Spinal cord (tissue), 10 donors: Measurements from ENCODE around the gene TM7SF2. TPM values are rescaled to one million over a fixed set of nuclear protein-coding genes. Genes with fewer than 3 reads are reported as not detected.
A peak's percentile ranks its signal among the peaks of the same experiment; 100 is the strongest.

ENCODE experiments used
- DNase-seq, 6 donors: peaks; one replicate each; pipeline versions ENCODE4 v3.0.0 to v3.0.0-alpha.2; 2013 to 2015; ENCODE audit warnings: low spot score in 6 of 6, low read depth in 4 of 6
- H3K27ac ChIP-seq: one replicate; pipeline ENCODE4 v1.5.1; 2013; ENCODE audit warnings: low read depth, low read length, control low read depth
- H3K27me3 ChIP-seq: one replicate; pipeline ENCODE4 v1.6.1; 2013; ENCODE audit warnings: low read length; ENCODE audit not compliant: control insufficient read depth, insufficient read depth
- H3K36me3 ChIP-seq: one replicate; pipeline ENCODE4 v1.6.1; 2013; ENCODE audit warnings: low read length; ENCODE audit not compliant: control insufficient read depth, insufficient read depth
- H3K4me1 ChIP-seq: one replicate; pipeline ENCODE4 v1.6.1; 2013; ENCODE audit warnings: low read length; ENCODE audit not compliant: control insufficient read depth, insufficient read depth
- H3K4me3 ChIP-seq: one replicate; pipeline ENCODE4 v1.5.1; 2013; ENCODE audit warnings: low read depth, low read length, control low read depth
- H3K9me3 ChIP-seq: one replicate; pipeline ENCODE4 v1.6.1; 2013; ENCODE audit warnings: low read length; ENCODE audit not compliant: control insufficient read depth, insufficient read depth
- WGBS: methylation state at CpG from one replicate; pipeline ENCODE4 v1.1.5; 2013; ENCODE audit warnings: missing lambda C conversion rate; ENCODE audit not compliant: insufficient coverage; 5-methylcytosine and 5-hydroxymethylcytosine counted together
- polyA plus RNA-seq, 2 donors: library from polyadenylated mRNA; unstranded; fragments of 120-200 nt; gene quantifications; one replicate each; pipeline ENCODE4 v1.2.1, GENCODE V29; 2013; ENCODE audit not compliant: insufficient read length in 2 of 2
- total RNA-seq, 2 donors: library from RNA; depleted of rRNA in 1 of 2; stranded (reverse); fragments of 120-200 nt in 1 of 2; fragments of >200 nt in 1 of 2; gene quantifications; one replicate each; pipeline versions ENCODE4 v1.2.3 to v1.2.4, GENCODE V29; 2013 to 2014
- donor health status: healthy.

TM7SF2 gene
- total and polyA plus RNA-seq, 4 donors = 46.6 to 118 (median 83.2) TPM

GRCh38 chr11:65150509-65151299 lies 39.0 kb downstream of the TM7SF2 start:
- 7% methylated on average over 9 of the region's 12 CpGs for WGBS
- Histone ChIP-seq H3K4me1 (peaks cover 14% of the 10 kb centered on the region), H3K4me3 (no peak overlapping the region), H3K27ac (peak overlapping the region; percentile 18), H3K9me3 (no peaks in the 10 kb centered on the region), H3K36me3 (no peaks in the 10 kb centered on the region), H3K27me3 (no peaks in the 10 kb centered on the region)
- peak; percentile 29 to 83 (median 45) for DNase-seq

GRCh38 chr11:65151331-65151899 lies 39.7 kb downstream of the TM7SF2 start:
- no peak overlapping the region for H3K27ac ChIP-seq

GRCh38 chr11:65152122-65152521 lies 40.5 kb downstream of the TM7SF2 start:
- Histone ChIP-seq H3K9me3 (no peaks in the 10 kb centered on the region), H3K4me1 (peaks cover 14% of the 10 kb centered on the region), H3K4me3 (no peak overlapping the region), H3K36me3 (no peaks in the 10 kb centered on the region), H3K27ac (no peak overlapping the region), H3K27me3 (no peaks in the 10 kb centered on the region)
- WGBS = 72% methylated on average over 2 of the region's 2 CpGs
- no peak for DNase-seq

More at GRCh38 chr11:65151331-65151899, 39.7 kb downstream of the TM7SF2 start:
- Histone ChIP-seq H3K4me1 (peaks cover 14% of the 10 kb centered on the region), H3K4me3 (no peak overlapping the region), H3K27me3 (no peaks in the 10 kb centered on the region), H3K36me3 (no peaks in the 10 kb centered on the region), H3K9me3 (no peaks in the 10 kb centered on the region)
- no peak for DNase-seq
- WGBS = 87% methylated on average over 3 of the region's 3 CpGs

- Histone ChIP-seq H3K27ac (no peak overlapping the region), H3K4me3 (no peak overlapping the region), H3K9me3 (no peaks in the 10 kb centered on the region), H3K4me1 (no peaks in the 10 kb centered on the region), H3K27me3 (no peaks in the 10 kb centered on the region), H3K36me3 (no peaks in the 10 kb centered on the region)
- no CpG with 5 or more reads among the region's 3 CpGs for WGBS
- no peak for DNase-seq
Observed at GRCh38 chr11:65156256-65156655, 44.6 kb downstream of the TM7SF2 start.

GRCh38 chr11:65156926-65157325 lies 45.3 kb downstream of the TM7SF2 start:
- Histone ChIP-seq H3K9me3 (no peaks in the 10 kb centered on the region), H3K4me3 (no peak overlapping the region), H3K27me3 (no peaks in the 10 kb centered on the region), H3K27ac (no peak overlapping the region), H3K4me1 (no peaks in the 10 kb centered on the region), H3K36me3 (no peaks in the 10 kb centered on the region)
- WGBS = 93% methylated on average over 3 of the region's 3 CpGs
- DNase-seq = no peak

GRCh38 chr11:65157336-65157735 lies 45.7 kb downstream of the TM7SF2 start:
- H3K4me1 ChIP-seq = no peaks in the 10 kb centered on the region
- H3K9me3 ChIP-seq = no peaks in the 10 kb centered on the region
- H3K36me3 ChIP-seq = no peaks in the 10 kb centered on the region
- DNase-seq = no peak
- H3K27me3 ChIP-seq = no peaks in the 10 kb centered on the region
- H3K27ac ChIP-seq = no peak overlapping the region
- no peak overlapping the region for H3K4me3 ChIP-seq
- WGBS = 67% methylated on average over 3 of the region's 3 CpGs

- no CpG with 5 or more reads among the region's 5 CpGs for WGBS
- no peaks in the 10 kb centered on the region for H3K27me3 ChIP-seq
- DNase-seq = no peak
- no peaks in the 10 kb centered on the region for H3K36me3 ChIP-seq
- H3K27ac ChIP-seq = no peak overlapping the region
- H3K4me3 ChIP-seq = no peak overlapping the region
- no peaks in the 10 kb centered on the region for H3K9me3 ChIP-seq
- H3K4me1 ChIP-seq = no peaks in the 10 kb centered on the region
Observed at GRCh38 chr11:65159012-65159411, 47.3 kb downstream of the TM7SF2 start.

GRCh38 chr11:65160643-65161042 lies 49.0 kb downstream of the TM7SF2 start:
- Histone ChIP-seq H3K27me3 (no peaks in the 10 kb centered on the region), H3K27ac (no peak overlapping the region), H3K4me3 (no peak overlapping the region), H3K36me3 (no peaks in the 10 kb centered on the region), H3K4me1 (no peaks in the 10 kb centered on the region), H3K9me3 (no peaks in the 10 kb centered on the region)
- no CpG with 5 or more reads among the region's 3 CpGs for WGBS
- DNase-seq = no peak

- H3K27ac ChIP-seq = no peak overlapping the region
- H3K36me3 ChIP-seq = no peaks in the 10 kb centered on the region
- no peak for DNase-seq
- no peak overlapping the region for H3K4me3 ChIP-seq
- H3K9me3 ChIP-seq = no peaks in the 10 kb centered on the region
- peaks cover 4% of the 10 kb centered on the region for H3K4me1 ChIP-seq
- WGBS = 100% methylated on average over 1 of the region's 2 CpGs
- no peaks in the 10 kb centered on the region for H3K27me3 ChIP-seq
Observed at GRCh38 chr11:65163684-65164083, 52.0 kb downstream of the TM7SF2 start.
